ENCODE data around the gene TMEM150B.

- TF ChIP-seq EP300 (IDR thresholded peaks at IDR 0.05) (no peak), CTCF (IDR thresholded peaks at IDR 0.05) (no peak)
These were observed 40.6 kb downstream of the TMEM150B start for GRCh38 chr19:55284405-55285058.
